HepG2 (cell line): ENCODE measurements around the gene RPL36AL. TPM values are rescaled to one million over a fixed set of nuclear protein-coding genes. Genes with fewer than 3 reads are reported as not detected.

Source experiments
- ARID2 ChIP-seq: sonication (generic); formaldehyde crosslinking; IDR thresholded peaks from 2 replicates; pipeline ENCODE4 v1.8.1; 2022; ENCODE audit warnings: mild to moderate bottlenecking, missing genetic modification reagents, borderline replicate concordance
- ELF3 ChIP-seq: IDR thresholded peaks from 2 replicates; pipeline ENCODE4 v1.6.1; 2016; ENCODE audit warnings: missing genetic modification reagents, missing compliant biosample characterization
- FOXA3 ChIP-seq: IDR thresholded peaks from 2 replicates; pipeline ENCODE4 v1.6.1; 2016; ENCODE audit warnings: missing genetic modification reagents, missing compliant biosample characterization
- HBP1 ChIP-seq: IDR thresholded peaks from 2 replicates; pipeline ENCODE4 v1.6.1; 2016; ENCODE audit warnings: low read depth, control low read depth
- IRX3 ChIP-seq: sonication (generic); formaldehyde crosslinking; IDR thresholded peaks from 2 replicates; pipeline ENCODE4 v1.8.1; 2023; ENCODE audit warnings: mild to moderate bottlenecking, low read depth, missing genetic modification reagents, borderline replicate concordance
- MLXIP ChIP-seq: sonication (generic); formaldehyde crosslinking; IDR thresholded peaks from 2 replicates; pipeline ENCODE4 v1.9.0; 2021; ENCODE audit warnings: missing genetic modification reagents, borderline replicate concordance
- NONO ChIP-seq, 2 experiments: fragments of 450-650 bp in 1 of 2; sonication (generic) in 1 of 2; formaldehyde crosslinking in 1 of 2; IDR thresholded peaks in 1 of 2; conservative IDR thresholded peaks in 1 of 2; 2 replicates each; pipeline versions ENCODE4 v1.6.1 to v1.8.0; 2017 to 2022; ENCODE audit warnings: mild to moderate bottlenecking in 1 of 2, missing genetic modification reagents in 1 of 2, moderate library complexity in 1 of 2
- PREB ChIP-seq: sonication (generic); formaldehyde crosslinking; IDR thresholded peaks from 2 replicates; pipeline ENCODE4 v1.4.0; 2020; ENCODE audit warnings: missing genetic modification reagents
- SALL2 ChIP-seq: sonication (generic); formaldehyde crosslinking; IDR thresholded peaks from 2 replicates; pipeline ENCODE4 v1.8.1; 2023; ENCODE audit warnings: mild to moderate bottlenecking, missing genetic modification reagents, inconsistent platforms
- SMYD3 ChIP-seq: sonication (generic); formaldehyde crosslinking; IDR thresholded peaks from 2 replicates; pipeline ENCODE4 v1.8.1; 2023; ENCODE audit warnings: mild to moderate bottlenecking, missing genetic modification reagents
- TCF7L2 ChIP-seq: IDR thresholded peaks from 2 replicates; pipeline ENCODE4 v1.6.1; 2011; ENCODE audit warnings: mild to moderate bottlenecking, low read depth, low read length, moderate library complexity
- TOPORS ChIP-seq: sonication (generic); formaldehyde crosslinking; IDR thresholded peaks from 2 replicates; pipeline ENCODE4 v1.8.0; 2023; ENCODE audit warnings: mild to moderate bottlenecking, missing genetic modification reagents
- U2AF1 ChIP-seq: fragments of 200-400 bp; formaldehyde crosslinking; optimal IDR thresholded peaks from 2 replicates; pipeline ENCODE3; 2017; ENCODE audit warnings: mild to moderate bottlenecking, low read depth, low read length
- ZBTB3 ChIP-seq: sonication (generic); formaldehyde crosslinking; IDR thresholded peaks from 2 replicates; pipeline ENCODE4 v1.4.0; 2020; ENCODE audit warnings: low read depth, mild to moderate bottlenecking, moderate library complexity, missing genetic modification reagents, borderline replicate concordance
- ZNF382 ChIP-seq: sonication (generic); formaldehyde crosslinking; IDR thresholded peaks from 2 replicates; pipeline ENCODE4 v1.5.0; 2020; ENCODE audit warnings: missing genetic modification reagents, mild to moderate bottlenecking, borderline replicate concordance
- ZNF660 ChIP-seq: sonication (generic); formaldehyde crosslinking; IDR thresholded peaks from 2 replicates; pipeline ENCODE4 v1.5.1; 2020; ENCODE audit warnings: mild to moderate bottlenecking, low read depth, missing genetic modification reagents, borderline replicate concordance
- ZNF766 ChIP-seq: sonication (generic); formaldehyde crosslinking; IDR thresholded peaks from 2 replicates; pipeline ENCODE4 v1.5.0; 2020; ENCODE audit warnings: missing genetic modification reagents, borderline replicate concordance
- ZNF879 ChIP-seq: sonication (generic); formaldehyde crosslinking; IDR thresholded peaks from 2 replicates; pipeline ENCODE4 v1.8.1; 2023; ENCODE audit warnings: missing genetic modification reagents
- polyA plus RNA-seq, 8 experiments: library from polyadenylated mRNA; depleted of rRNA in 3 of 8; stranded (reverse) in 7 of 8; unstranded in 1 of 8; fragments of >200 nt; fragmentation: Illumina TruSeq in 4 of 8; extraction: Trizol in 4 of 8; gene quantifications; 2 replicates each; pipeline versions ENCODE4 v1.2.1 to v1.2.3, GENCODE V29; 2011 to 2016; ENCODE audit warnings: low read depth in 4 of 8, missing spikeins in 1 of 8, mixed read lengths in 1 of 8; ENCODE audit not compliant: insufficient read depth in 1 of 8
- total RNA-seq, 5 experiments: library from RNA; depleted of rRNA; stranded (reverse); fragments of >200 nt; fragmentation: Illumina TruSeq; extraction: Trizol; gene quantifications; 2 replicates each; pipeline ENCODE4 v1.2.3, GENCODE V29; 2016; ENCODE audit warnings: low read depth in 1 of 5

RPL36AL gene
- total and polyA plus RNA-seq, 2 of the 13 experiments (the other 11 are each of a cell fraction or from before 2014, with no cell fraction given), result 90.0 to 294 TPM

- TF ChIP-seq SMYD3 (CRISPR knock-in tag) (no peak), NONO (IDR thresholded peaks at IDR 0.05) (no peak), NONO (CRISPR knock-in tag; conservative IDR thresholded peaks at IDR 0.05) (peak; percentile 91), ARID2 (CRISPR knock-in tag) (peak; percentile 87; the same call in 1 of the 2 replicates), TOPORS (peak; percentile 75; the same call in 1 of the 2 replicates), TCF7L2 (no peak), ZBTB3 (CRISPR knock-in tag) (no peak), FOXA3 (CRISPR knock-in tag) (no peak), ZNF766 (0 out of 2 replicates have a peak, but pooled peaks have one; percentile 63), PREB (CRISPR knock-in tag) (no peak), U2AF1 (no peak), ZNF879 (CRISPR knock-in tag) (peak; percentile 76; the same call in 1 of the 2 replicates), ZNF382 (CRISPR knock-in tag) (no peak), SALL2 (peak; percentile 87; the same call in 1 of the 2 replicates), MLXIP (CRISPR knock-in tag) (no peak), HBP1 (CRISPR knock-in tag) (peak; percentile 78), ELF3 (CRISPR knock-in tag) (peak; percentile 77), IRX3 (CRISPR knock-in tag) (0 out of 2 replicates have a peak, but pooled peaks have one; percentile 15), ZNF660 (CRISPR knock-in tag) (no peak)
Measured at GRCh38 chr14:49598485-49599300, 21.7 kb downstream of the RPL36AL start, which contains the start of gene LRR1 (continued).
